Measurements from ENCODE around the gene DAB2IP.

- no peak for TF ChIP-seq CTCF (IDR thresholded peaks at IDR 0.05)
- TF ChIP-seq POLR2A (IDR thresholded peaks at IDR 0.05): no peak
Observed at GRCh38 chr9:121819428-121820231, 168.2 kb downstream of the DAB2IP start.
